Measurements from ENCODE around the gene MAML3. TPM values are rescaled to one million over a fixed set of nuclear protein-coding genes. Genes with fewer than 3 reads are reported as not detected.

The MAML3 gene
- total RNA-seq, 1 donor from 2014 or later: 8.1 TPM

DNA sequence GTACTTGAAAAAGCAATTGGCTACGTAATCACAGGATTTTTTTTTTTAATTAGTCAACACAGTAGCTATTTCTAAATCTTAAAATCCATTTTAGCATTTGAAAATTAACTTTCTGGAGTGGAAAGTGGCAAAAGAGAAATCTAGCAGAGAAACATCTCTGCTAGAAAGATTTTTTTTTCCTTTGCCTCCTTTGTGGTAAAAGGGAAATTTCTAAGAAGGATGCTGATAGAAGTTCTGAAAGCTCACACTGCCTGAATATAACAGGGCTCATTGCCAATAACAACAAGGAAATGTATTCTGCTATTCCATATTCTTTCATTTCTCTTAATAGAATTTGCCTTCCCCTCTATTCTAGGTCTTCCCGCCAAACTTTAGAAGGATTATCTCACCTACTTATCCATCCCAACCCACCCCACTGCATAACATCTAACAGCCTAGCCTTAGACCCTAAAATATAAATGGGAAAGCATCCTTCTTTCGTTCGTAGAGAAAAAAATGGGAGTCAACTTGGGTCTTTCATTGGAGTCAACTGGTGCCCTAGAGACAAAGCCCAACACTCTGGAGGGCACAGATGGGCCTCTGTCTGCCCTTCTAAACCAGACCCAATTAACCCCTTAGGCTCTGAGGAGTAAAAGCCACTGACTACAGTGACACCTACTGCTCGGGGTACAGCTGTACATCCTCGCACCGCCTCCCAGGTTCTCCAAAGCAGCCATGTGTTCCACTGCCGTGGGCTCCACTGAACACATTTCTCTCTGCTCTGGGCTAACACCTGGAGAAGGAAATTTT is 103.9 kb downstream of the MAML3 start:
- Histone ChIP-seq H2AFZ (ENCODE audit: low read depth, low read length) (no peak overlapping the region), H4K20me1 (ENCODE audit: insufficient read depth, low read length) (no peaks in the 10 kb centered on the region), H3K4me3 (ENCODE audit: insufficient read depth, low read depth, low read length) (peak overlapping the region; percentile 39), H3K27ac (ENCODE audit: low read depth, low read length) (no peak overlapping the region), H3K36me3 (ENCODE audit: insufficient read depth, low read length) (no peaks in the 10 kb centered on the region), H3K4me2 (ENCODE audit: low read length) (peak overlapping the region; percentile 84), H3K27me3 (ENCODE audit: insufficient read depth, low read length) (no peaks in the 10 kb centered on the region), H3K4me1 (ENCODE audit: insufficient read depth, low read length) (peaks cover 19% of the 10 kb centered on the region), H3K79me2 (ENCODE audit: insufficient read depth, low read length) (no peaks in the 10 kb centered on the region), H3K9me3 (ENCODE audit: insufficient read depth, low read depth, low read length) (no peaks in the 10 kb centered on the region), H3K9ac (ENCODE audit: low read length) (peak overlapping the region; percentile 52)
- H3K27ac Mint-ChIP-seq (ENCODE audit: unreplicated experiment): peak overlapping the region; percentile 72
- no peaks in the 10 kb centered on the region for H3K36me3 Mint-ChIP-seq (ENCODE audit: low read depth, unreplicated experiment)
- no peak overlapping the region for H3K4me3 Mint-ChIP-seq (ENCODE audit: unreplicated experiment)
- peak; percentile 43 for DNase-seq (ENCODE audit: low read depth)
- peak; percentile 32 for FAIRE-seq
- peaks cover 60% of the 10 kb centered on the region for H3K4me1 Mint-ChIP-seq (ENCODE audit: low read depth, unreplicated experiment)
- no peaks in the 10 kb centered on the region for H3K27me3 Mint-ChIP-seq (ENCODE audit: low read depth, unreplicated experiment)
- no peaks in the 10 kb centered on the region for H3K9me3 Mint-ChIP-seq (ENCODE audit: unreplicated experiment)
- TF ChIP-seq EZH2 (IDR thresholded peaks at IDR 0.05; ENCODE audit: insufficient read depth, low read length): no peak
- TF ChIP-seq, protein P1, sequence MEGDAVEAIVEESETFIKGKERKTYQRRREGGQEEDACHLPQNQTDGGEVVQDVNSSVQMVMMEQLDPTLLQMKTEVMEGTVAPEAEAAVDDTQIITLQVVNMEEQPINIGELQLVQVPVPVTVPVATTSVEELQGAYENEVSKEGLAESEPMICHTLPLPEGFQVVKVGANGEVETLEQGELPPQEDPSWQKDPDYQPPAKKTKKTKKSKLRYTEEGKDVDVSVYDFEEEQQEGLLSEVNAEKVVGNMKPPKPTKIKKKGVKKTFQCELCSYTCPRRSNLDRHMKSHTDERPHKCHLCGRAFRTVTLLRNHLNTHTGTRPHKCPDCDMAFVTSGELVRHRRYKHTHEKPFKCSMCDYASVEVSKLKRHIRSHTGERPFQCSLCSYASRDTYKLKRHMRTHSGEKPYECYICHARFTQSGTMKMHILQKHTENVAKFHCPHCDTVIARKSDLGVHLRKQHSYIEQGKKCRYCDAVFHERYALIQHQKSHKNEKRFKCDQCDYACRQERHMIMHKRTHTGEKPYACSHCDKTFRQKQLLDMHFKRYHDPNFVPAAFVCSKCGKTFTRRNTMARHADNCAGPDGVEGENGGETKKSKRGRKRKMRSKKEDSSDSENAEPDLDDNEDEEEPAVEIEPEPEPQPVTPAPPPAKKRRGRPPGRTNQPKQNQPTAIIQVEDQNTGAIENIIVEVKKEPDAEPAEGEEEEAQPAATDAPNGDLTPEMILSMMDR (IDR thresholded peaks at IDR 0.05; ENCODE audit: insufficient read depth, low read depth, low read length): peak; percentile 22

DNA sequence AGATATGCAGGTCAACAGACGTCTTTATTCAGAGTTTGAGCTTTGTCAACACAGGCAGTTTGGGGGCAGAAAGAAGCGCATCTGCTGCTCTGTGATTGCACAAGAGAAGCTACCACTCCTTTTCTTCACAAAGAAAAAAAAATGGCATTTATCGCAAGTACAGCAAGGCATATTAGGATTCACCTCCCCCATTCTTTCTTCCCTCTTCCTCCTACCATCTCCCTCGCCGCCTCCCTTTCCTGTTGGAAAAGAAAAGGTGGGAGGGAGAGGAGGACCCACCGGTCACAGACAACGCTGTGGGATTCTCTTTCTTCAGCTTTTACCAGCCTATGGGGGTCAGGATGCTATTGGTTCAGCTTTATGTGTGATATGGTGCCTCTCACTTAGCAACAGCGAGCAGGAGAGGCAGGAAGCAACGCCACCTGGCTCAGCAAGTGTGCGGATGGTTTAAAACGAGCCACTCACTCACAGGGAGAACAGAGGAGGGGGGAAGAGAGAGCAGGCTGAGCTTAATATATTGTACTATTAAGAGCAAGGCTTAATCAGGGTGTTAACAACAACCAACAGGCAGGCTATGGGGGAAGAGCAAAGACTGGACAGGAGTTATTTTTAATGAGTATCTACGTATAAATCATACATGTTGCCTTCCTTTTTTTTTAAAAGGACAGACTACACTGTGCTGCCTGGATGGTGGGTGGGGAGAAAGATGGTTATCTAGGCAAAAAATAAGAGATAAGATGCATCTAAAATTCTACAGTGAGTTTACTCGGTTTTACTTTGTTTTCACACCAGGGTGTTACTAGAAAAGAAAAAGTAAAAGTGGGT is 104.7 kb downstream of the MAML3 start:
- Histone ChIP-seq H2AFZ (ENCODE audit: low read depth, low read length) (peak overlapping the region; percentile 75), H3K9ac (ENCODE audit: low read length) (peak overlapping the region; percentile 52), H3K27ac (ENCODE audit: low read depth, low read length) (no peak overlapping the region), H3K9me3 (ENCODE audit: insufficient read depth, low read depth, low read length) (no peaks in the 10 kb centered on the region), H3K79me2 (ENCODE audit: insufficient read depth, low read length) (no peaks in the 10 kb centered on the region), H3K27me3 (ENCODE audit: insufficient read depth, low read length) (no peaks in the 10 kb centered on the region), H3K4me1 (ENCODE audit: insufficient read depth, low read length) (peaks cover 19% of the 10 kb centered on the region), H4K20me1 (ENCODE audit: insufficient read depth, low read length) (no peaks in the 10 kb centered on the region), H3K4me2 (ENCODE audit: low read length) (peak overlapping the region; percentile 84), H3K36me3 (ENCODE audit: insufficient read depth, low read length) (no peaks in the 10 kb centered on the region), H3K4me3 (ENCODE audit: insufficient read depth, low read depth, low read length) (peak overlapping the region; percentile 39)
- FAIRE-seq: no peak
- no peak for TF ChIP-seq EZH2 (IDR thresholded peaks at IDR 0.05; ENCODE audit: insufficient read depth, low read length)
- TF ChIP-seq, protein P1 (IDR thresholded peaks at IDR 0.05; ENCODE audit: insufficient read depth, low read depth, low read length): no peak
- H3K4me1 Mint-ChIP-seq (ENCODE audit: low read depth, unreplicated experiment): peaks cover 58% of the 10 kb centered on the region
- no peaks in the 10 kb centered on the region for H3K9me3 Mint-ChIP-seq (ENCODE audit: unreplicated experiment)
- H3K27ac Mint-ChIP-seq (ENCODE audit: unreplicated experiment): peak overlapping the region; percentile 94
- H3K4me3 Mint-ChIP-seq (ENCODE audit: unreplicated experiment): peak overlapping the region; percentile 71
- DNase-seq (ENCODE audit: low read depth): peak; percentile 61
- H3K36me3 Mint-ChIP-seq (ENCODE audit: low read depth, unreplicated experiment): no peaks in the 10 kb centered on the region
- no peaks in the 10 kb centered on the region for H3K27me3 Mint-ChIP-seq (ENCODE audit: low read depth, unreplicated experiment)

Data from astrocyte (in vitro differentiated cells and primary cell).